ENCODE results near the gene ZBTB16. TPM values are rescaled to one million over a fixed set of nuclear protein-coding genes. Genes with fewer than 3 reads are reported as not detected.

ZBTB16 gene
- polyA plus RNA-seq, 1 donor = 2.8 TPM

DNA sequence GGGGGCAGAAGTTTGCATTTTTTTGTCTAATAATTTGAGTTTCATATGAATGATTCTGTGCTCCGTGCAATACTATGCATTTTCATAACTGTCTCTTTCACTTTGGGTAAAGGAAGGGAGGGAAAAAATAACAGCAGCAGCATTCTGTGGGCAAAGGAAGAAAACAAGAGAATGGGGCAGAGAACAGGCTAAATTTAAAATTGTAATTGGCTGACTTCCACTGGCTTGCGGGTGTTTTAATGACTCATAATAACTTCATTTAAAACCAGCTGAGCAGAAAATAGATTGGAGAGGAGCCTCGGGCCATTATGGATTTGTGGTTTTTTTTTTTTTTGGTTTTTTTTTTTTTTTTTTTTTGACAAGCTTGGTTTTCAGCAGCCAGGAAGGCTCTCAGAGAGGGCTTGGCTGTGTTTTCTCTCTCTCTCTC lies 107.4 kb downstream of the ZBTB16 start:
- no peak overlapping the region for H3K4me3 ChIP-seq (ENCODE audit: low read length)
- no peak for DNase-seq
- no CpG with 5 or more reads among the region's 3 CpGs for WGBS (ENCODE audit: insufficient coverage, low lambda C conversion rate)

DNA sequence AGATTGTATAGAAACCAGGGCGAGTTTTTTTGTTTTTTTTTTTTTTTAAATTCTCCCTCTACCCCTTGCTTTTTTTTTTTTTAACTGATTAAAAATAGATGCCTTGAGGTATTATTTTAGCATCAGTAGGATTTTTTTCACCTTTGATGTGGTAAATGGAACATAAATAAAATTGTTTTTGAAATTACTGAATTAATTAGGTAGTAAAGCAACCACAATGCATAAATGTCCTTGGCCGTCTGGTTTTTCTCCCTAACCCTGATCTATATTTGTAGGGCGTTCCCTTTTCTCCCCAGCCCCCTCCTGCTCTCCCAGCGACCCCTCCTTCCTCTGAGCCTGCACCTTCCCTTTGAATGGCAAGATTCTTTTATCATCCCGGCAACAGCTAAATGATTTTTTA lies 107.8 kb downstream of the ZBTB16 start:
- no peak overlapping the region for H3K27ac ChIP-seq (ENCODE audit: low read length)
- no peaks in the 10 kb centered on the region for H3K9me3 ChIP-seq (ENCODE audit: control insufficient read depth, low read depth, low read length)
- 70% methylated on average over 2 of the region's 5 CpGs for WGBS (ENCODE audit: insufficient coverage, low lambda C conversion rate)
- DNase-seq = no peak
- H3K4me1 ChIP-seq (ENCODE audit: control insufficient read depth, insufficient read depth, low read length) = peaks cover 62% of the 10 kb centered on the region
- no peaks in the 10 kb centered on the region for H3K27me3 ChIP-seq (ENCODE audit: control insufficient read depth, insufficient read depth, low read length)
- no peaks in the 10 kb centered on the region for H3K36me3 ChIP-seq (ENCODE audit: control insufficient read depth, insufficient read depth, low read length)
- H3K4me3 ChIP-seq (ENCODE audit: low read length) = no peak overlapping the region

More for the DNA sequence above, 107.4 kb downstream of the ZBTB16 start:
- no peak overlapping the region for H3K27ac ChIP-seq (ENCODE audit: low read length)
- H3K36me3 ChIP-seq (ENCODE audit: control insufficient read depth, insufficient read depth, low read length) = no peaks in the 10 kb centered on the region
- H3K9me3 ChIP-seq (ENCODE audit: control insufficient read depth, low read depth, low read length) = no peaks in the 10 kb centered on the region
- H3K27me3 ChIP-seq (ENCODE audit: control insufficient read depth, insufficient read depth, low read length) = no peaks in the 10 kb centered on the region
- peaks cover 62% of the 10 kb centered on the region for H3K4me1 ChIP-seq (ENCODE audit: control insufficient read depth, insufficient read depth, low read length)

DNA sequence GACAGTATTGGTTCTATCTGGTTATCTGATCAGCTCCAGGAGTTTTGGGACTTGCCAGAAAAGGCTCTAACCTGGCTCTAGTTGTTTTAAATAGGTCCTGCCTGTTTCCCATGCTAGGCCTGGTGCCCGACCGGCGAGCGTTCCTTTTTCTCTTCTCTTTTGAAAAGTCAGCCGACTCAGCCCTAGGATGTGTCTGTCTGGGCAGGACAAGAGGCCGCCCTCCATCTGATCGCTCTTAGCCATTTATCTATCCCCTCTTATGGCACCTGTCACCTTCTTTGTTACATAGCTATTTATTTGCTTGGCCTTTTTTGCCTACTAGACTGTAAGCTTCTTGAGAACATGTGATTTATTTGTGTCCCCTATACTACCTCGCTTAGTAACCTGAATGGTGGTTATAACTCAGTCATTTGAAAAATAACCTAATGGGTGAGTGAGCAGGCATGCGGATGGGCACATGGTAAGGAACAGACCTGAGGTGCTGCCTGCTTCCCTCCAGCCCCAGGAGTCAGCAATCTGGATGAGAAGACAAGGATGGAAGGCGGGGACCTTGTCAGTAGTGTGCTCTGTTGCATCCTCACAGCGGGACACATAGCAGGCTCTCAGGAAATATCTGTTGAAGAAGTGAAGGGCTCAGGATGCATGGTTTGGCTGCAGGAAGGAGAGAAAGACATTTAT lies 108.4 kb downstream of the ZBTB16 start:
- no CpG with 5 or more reads among the region's 11 CpGs for WGBS (ENCODE audit: insufficient coverage, low lambda C conversion rate)
- DNase-seq = no peak
- H3K4me1 ChIP-seq (ENCODE audit: control insufficient read depth, insufficient read depth, low read length) = peaks cover 65% of the 10 kb centered on the region
- no peaks in the 10 kb centered on the region for H3K27me3 ChIP-seq (ENCODE audit: control insufficient read depth, insufficient read depth, low read length)
- H3K27ac ChIP-seq (ENCODE audit: low read length) = no peak overlapping the region
- H3K36me3 ChIP-seq (ENCODE audit: control insufficient read depth, insufficient read depth, low read length) = no peaks in the 10 kb centered on the region
- no peak overlapping the region for H3K4me3 ChIP-seq (ENCODE audit: low read length)
- H3K9me3 ChIP-seq (ENCODE audit: control insufficient read depth, low read depth, low read length) = no peaks in the 10 kb centered on the region

DNA sequence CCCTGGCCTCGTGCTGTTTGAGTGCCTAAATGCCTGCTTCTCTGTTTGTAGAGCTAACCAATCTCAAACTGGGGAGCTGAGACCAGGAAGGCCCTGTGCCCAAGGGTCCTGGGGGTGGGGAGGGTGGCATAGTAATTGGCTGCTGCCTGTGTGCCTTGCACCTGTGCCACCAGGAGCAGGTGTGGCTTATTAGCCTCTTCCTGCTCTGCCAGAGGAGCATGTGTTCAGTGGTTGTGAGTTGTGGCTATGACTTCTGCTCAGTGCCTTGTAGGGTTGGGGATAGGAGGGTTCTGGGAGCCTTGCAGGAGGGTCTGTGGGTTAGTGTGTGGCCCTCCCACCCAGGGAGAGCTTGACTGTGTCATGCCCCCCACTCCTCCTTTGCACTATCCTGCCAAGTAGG lies 109.2 kb downstream of the ZBTB16 start:
- Histone ChIP-seq H3K36me3 (ENCODE audit: control insufficient read depth, insufficient read depth, low read length) (no peaks in the 10 kb centered on the region), H3K4me1 (ENCODE audit: control insufficient read depth, insufficient read depth, low read length) (peaks cover 67% of the 10 kb centered on the region), H3K9me3 (ENCODE audit: control insufficient read depth, low read depth, low read length) (no peaks in the 10 kb centered on the region), H3K4me3 (ENCODE audit: low read length) (no peak overlapping the region), H3K27ac (ENCODE audit: low read length) (peak overlapping the region; percentile 11), H3K27me3 (ENCODE audit: control insufficient read depth, insufficient read depth, low read length) (no peaks in the 10 kb centered on the region)
- DNase-seq = no peak
- WGBS (ENCODE audit: insufficient coverage, low lambda C conversion rate) = no CpG with 5 or more reads among the region's 1 CpG

DNA sequence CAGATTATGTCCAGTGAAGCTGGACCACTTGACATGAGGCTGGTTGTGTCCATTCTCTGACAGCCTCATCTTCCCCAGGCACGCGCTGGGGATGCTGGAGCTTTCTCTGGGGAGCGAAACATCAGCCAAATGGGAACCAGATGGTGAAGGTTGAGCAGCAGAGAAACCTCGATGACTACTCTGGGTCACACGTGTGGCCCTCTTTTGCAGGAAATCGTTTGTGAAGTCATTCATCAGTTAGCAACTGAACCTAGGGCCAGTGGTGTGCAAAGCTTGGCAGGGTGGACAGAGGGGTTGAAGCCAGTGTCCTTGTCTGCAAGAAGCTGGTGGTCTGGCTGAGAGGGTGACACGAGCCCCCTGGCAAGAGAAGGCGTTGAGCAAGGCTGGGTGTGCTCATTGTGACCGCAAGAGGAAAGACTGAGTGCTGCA lies 109.8 kb downstream of the ZBTB16 start:
- H3K27me3 ChIP-seq (ENCODE audit: control insufficient read depth, insufficient read depth, low read length) = no peaks in the 10 kb centered on the region
- peaks cover 70% of the 10 kb centered on the region for H3K4me1 ChIP-seq (ENCODE audit: control insufficient read depth, insufficient read depth, low read length)
- no peaks in the 10 kb centered on the region for H3K36me3 ChIP-seq (ENCODE audit: control insufficient read depth, insufficient read depth, low read length)
- DNase-seq = no peak
- no peak overlapping the region for H3K4me3 ChIP-seq (ENCODE audit: low read length)
- no peak overlapping the region for H3K27ac ChIP-seq (ENCODE audit: low read length)
- H3K9me3 ChIP-seq (ENCODE audit: control insufficient read depth, low read depth, low read length) = no peaks in the 10 kb centered on the region
- WGBS (ENCODE audit: insufficient coverage, low lambda C conversion rate) = no CpG with 5 or more reads among the region's 9 CpGs

DNA sequence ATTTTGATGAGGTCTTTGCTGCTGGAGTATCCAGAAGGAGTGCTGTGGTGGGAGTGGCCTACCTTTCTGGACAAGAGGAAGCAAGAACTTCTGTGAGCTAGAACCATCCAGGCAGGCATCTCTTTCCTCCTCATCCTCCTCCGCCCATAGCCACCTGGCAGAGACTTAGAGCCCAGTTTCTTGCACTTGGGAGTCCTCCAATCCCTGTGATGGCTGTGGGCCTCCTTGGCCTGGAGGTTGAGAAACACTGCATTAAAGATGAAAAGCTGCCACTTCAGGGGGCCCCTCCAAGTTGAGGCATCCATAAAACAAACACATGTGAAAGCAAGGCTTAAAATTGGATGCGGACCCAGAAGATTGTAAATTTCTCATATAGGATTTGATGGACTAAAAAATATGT lies 110.3 kb downstream of the ZBTB16 start:
- Histone ChIP-seq H3K36me3 (ENCODE audit: control insufficient read depth, insufficient read depth, low read length) (no peaks in the 10 kb centered on the region), H3K27me3 (ENCODE audit: control insufficient read depth, insufficient read depth, low read length) (no peaks in the 10 kb centered on the region), H3K9me3 (ENCODE audit: control insufficient read depth, low read depth, low read length) (no peaks in the 10 kb centered on the region), H3K4me3 (ENCODE audit: low read length) (no peak overlapping the region), H3K4me1 (ENCODE audit: control insufficient read depth, insufficient read depth, low read length) (peaks cover 75% of the 10 kb centered on the region), H3K27ac (ENCODE audit: low read length) (no peak overlapping the region)
- no CpG with 5 or more reads among the region's 2 CpGs for WGBS (ENCODE audit: insufficient coverage, low lambda C conversion rate)
- DNase-seq = no peak

DNA sequence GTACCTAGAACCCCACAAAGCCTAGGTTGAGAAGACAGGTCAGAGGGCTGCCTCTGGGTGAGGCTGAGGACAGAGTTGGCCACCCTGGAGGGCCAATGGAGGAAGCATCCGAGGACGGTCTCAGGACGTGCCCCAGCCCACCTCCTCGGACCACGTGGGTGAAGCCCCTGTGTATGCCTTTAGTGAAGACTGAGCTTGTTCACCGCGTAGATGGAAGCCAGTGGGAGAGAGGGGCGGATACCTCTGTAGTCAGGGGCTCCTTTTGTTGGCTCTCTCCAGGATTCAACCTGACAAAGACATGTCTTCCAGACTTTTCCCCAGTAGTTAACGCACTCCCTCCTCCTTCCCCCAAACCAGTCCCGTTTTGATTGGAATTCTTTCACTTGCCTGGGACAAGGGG lies 110.7 kb downstream of the ZBTB16 start:
- H3K4me3 ChIP-seq (ENCODE audit: low read length) = no peak overlapping the region
- H3K9me3 ChIP-seq (ENCODE audit: control insufficient read depth, low read depth, low read length) = no peaks in the 10 kb centered on the region
- peak overlapping the region; percentile 63 for H3K27ac ChIP-seq (ENCODE audit: low read length)
- H3K4me1 ChIP-seq (ENCODE audit: control insufficient read depth, insufficient read depth, low read length) = peaks cover 79% of the 10 kb centered on the region
- H3K36me3 ChIP-seq (ENCODE audit: control insufficient read depth, insufficient read depth, low read length) = no peaks in the 10 kb centered on the region
- no peaks in the 10 kb centered on the region for H3K27me3 ChIP-seq (ENCODE audit: control insufficient read depth, insufficient read depth, low read length)
- DNase-seq = no peak
- WGBS (ENCODE audit: insufficient coverage, low lambda C conversion rate) = no CpG with 5 or more reads among the region's 10 CpGs

DNA sequence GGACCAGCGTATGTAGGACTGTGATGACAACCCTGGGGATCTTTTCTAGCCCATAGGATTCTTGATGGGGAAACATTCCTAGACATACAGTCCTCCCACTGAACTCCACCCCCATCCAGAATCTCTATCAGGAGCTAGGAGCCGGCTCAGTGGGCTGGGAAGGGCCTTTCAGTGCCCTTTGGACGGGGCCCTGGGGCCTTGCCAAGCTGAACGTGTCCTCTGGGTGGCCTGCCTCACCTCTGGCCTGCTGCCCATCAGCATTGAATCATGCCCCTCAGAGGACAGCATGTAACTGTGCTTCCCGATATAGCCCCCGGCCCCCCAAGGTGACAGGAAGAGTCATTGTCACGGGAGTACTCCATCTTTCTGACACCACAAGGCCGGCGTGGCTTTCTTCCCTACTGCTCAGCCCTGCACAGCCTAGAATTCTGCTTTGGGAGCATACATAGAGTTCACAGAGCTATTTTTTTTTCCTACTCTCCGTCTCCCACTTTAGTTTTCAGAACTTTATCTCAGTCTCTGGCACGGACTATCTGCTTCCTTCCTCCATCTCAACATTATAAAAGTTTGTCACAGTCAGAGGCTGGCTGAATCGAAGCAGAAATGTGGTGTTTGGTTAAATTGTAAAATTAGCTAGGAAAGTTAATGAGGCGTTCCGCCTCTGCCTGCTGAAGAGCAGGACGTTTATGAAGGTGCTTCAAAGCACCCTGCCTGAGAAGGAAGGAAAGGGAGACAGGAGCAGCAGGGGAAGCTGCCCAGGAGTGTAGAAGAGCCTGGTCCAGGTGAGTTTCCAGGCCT lies 111.9 kb downstream of the ZBTB16 start:
- peaks cover 85% of the 10 kb centered on the region for H3K4me1 ChIP-seq (ENCODE audit: control insufficient read depth, insufficient read depth, low read length)
- peak overlapping the region; percentile 63 for H3K27ac ChIP-seq (ENCODE audit: low read length)
- H3K36me3 ChIP-seq (ENCODE audit: control insufficient read depth, insufficient read depth, low read length) = no peaks in the 10 kb centered on the region
- H3K27me3 ChIP-seq (ENCODE audit: control insufficient read depth, insufficient read depth, low read length) = no peaks in the 10 kb centered on the region
- no peaks in the 10 kb centered on the region for H3K9me3 ChIP-seq (ENCODE audit: control insufficient read depth, low read depth, low read length)
- peak; percentile 89 to 94 for DNase-seq
- no peak overlapping the region for H3K4me3 ChIP-seq (ENCODE audit: low read length)
- WGBS (ENCODE audit: insufficient coverage, low lambda C conversion rate) = 24% methylated on average over 3 of the region's 15 CpGs

DNA sequence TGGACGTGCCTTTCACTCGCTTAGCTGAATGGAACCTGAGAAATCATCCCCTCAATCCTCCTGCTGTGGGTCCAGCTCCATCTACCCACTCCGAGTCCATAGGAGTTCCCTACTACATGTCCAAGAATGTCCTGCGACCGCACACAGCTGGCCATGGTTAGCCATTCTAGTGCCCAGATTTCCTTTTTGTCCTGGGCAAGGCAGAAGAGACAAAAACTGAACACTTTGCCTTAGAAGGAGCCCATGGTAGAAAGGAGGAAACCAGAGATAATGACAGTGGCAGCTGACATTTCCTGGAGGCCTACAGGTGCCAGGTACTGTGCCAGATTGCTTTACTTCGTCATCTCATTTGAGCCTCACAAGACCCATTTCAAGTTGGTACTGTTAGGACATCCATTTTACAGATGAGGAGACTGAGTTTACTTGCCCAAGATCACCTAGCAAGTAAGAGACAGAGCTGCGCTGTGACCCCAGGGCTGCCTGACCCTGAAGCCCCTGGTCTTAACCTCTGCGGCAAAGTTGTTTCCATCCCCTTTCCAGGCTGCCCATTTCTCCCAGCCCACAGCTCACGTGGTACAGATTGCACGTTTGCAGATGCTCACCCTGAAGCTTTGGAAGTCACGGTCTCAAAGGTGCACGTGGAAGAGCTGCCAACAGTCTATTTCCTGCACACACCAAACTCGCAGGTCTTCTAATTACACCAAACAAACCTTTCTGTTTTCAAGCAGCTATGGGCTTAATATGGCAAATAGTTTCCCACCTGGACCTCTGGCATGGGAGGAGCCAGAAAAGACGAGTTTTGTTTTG lies 112.7 kb downstream of the ZBTB16 start:
- no peak for DNase-seq
- no peaks in the 10 kb centered on the region for H3K9me3 ChIP-seq (ENCODE audit: control insufficient read depth, low read depth, low read length)
- no peaks in the 10 kb centered on the region for H3K27me3 ChIP-seq (ENCODE audit: control insufficient read depth, insufficient read depth, low read length)
- no peaks in the 10 kb centered on the region for H3K36me3 ChIP-seq (ENCODE audit: control insufficient read depth, insufficient read depth, low read length)
- no peak overlapping the region for H3K4me3 ChIP-seq (ENCODE audit: low read length)
- peaks cover 92% of the 10 kb centered on the region for H3K4me1 ChIP-seq (ENCODE audit: control insufficient read depth, insufficient read depth, low read length)
- WGBS (ENCODE audit: insufficient coverage, low lambda C conversion rate) = 100% methylated on average over 2 of the region's 14 CpGs
- peak overlapping the region; percentile 63 for H3K27ac ChIP-seq (ENCODE audit: low read length)

DNA sequence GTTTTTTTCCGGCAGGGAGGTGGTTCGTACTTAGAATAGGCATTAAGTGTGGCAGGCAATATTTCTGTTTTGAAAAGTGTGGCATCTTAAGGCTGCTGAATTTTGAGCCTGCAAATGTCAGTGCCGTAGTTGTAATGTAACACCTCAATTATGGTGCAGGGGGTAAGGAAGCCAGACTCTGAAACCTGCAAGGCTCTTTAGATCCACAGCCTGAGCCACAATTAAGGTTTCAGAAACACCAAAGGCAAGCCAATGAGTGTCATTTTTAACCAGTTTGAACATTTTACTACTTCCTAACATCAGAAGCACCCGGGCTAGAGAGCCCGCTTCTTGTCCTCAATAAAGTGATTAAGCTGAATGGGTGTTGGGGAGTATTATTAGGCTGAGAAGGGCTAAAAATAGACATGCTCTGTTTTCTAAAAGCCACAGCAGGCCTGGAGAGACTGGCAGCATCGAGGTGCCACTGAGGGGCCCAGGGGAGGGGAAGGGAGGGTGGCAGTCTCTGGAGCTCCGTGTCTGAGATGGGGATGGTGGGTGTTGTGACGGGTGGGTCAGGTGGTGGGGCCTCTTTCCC lies 113.4 kb downstream of the ZBTB16 start:
- Histone ChIP-seq H3K4me1 (ENCODE audit: control insufficient read depth, insufficient read depth, low read length) (peaks cover 88% of the 10 kb centered on the region), H3K27ac (ENCODE audit: low read length) (peak overlapping the region; percentile 73), H3K4me3 (ENCODE audit: low read length) (no peak overlapping the region), H3K27me3 (ENCODE audit: control insufficient read depth, insufficient read depth, low read length) (no peaks in the 10 kb centered on the region), H3K9me3 (ENCODE audit: control insufficient read depth, low read depth, low read length) (no peaks in the 10 kb centered on the region), H3K36me3 (ENCODE audit: control insufficient read depth, insufficient read depth, low read length) (no peaks in the 10 kb centered on the region)
- no peak for DNase-seq
- WGBS (ENCODE audit: insufficient coverage, low lambda C conversion rate) = no CpG with 5 or more reads among the region's 8 CpGs
